ENCODE measurements around the gene NDUFS6.

GRCh38 chr5:1797855-1798254 lies 3.4 kb upstream of the NDUFS6 start:
- TF ChIP-seq CTCF (conservative IDR thresholded peaks at IDR 0.05), result no peak
- no peak for TF ChIP-seq ZFX (IDR thresholded peaks at IDR 0.05)
